ENCODE measurements around the gene ADM.

DNA sequence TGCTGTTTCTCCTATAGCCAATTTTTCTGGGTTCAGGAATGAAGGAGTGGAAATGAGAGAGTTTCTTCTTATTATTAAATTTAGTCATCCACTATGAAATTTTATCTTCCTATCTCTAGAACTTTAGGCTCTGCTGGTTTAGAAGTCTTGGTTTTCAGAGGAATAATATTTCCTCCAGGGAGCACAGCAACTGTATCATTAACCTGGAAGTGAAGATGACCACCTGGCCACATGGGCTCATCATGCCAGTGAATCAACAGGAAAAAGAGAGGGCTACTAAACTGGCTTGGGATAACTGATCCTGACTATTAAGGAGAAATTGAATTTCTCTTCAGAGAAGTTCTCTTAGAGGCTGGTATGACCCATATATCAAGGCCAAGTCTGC, 44.4 kb downstream of the ADM start:
- TF ChIP-seq, protein P1, sequence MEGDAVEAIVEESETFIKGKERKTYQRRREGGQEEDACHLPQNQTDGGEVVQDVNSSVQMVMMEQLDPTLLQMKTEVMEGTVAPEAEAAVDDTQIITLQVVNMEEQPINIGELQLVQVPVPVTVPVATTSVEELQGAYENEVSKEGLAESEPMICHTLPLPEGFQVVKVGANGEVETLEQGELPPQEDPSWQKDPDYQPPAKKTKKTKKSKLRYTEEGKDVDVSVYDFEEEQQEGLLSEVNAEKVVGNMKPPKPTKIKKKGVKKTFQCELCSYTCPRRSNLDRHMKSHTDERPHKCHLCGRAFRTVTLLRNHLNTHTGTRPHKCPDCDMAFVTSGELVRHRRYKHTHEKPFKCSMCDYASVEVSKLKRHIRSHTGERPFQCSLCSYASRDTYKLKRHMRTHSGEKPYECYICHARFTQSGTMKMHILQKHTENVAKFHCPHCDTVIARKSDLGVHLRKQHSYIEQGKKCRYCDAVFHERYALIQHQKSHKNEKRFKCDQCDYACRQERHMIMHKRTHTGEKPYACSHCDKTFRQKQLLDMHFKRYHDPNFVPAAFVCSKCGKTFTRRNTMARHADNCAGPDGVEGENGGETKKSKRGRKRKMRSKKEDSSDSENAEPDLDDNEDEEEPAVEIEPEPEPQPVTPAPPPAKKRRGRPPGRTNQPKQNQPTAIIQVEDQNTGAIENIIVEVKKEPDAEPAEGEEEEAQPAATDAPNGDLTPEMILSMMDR (IDR thresholded peaks at IDR 0.05; ENCODE audit: low read depth, low read length): no peak
- no peak for TF ChIP-seq POLR2A (IDR thresholded peaks at IDR 0.05; ENCODE audit: extremely low read depth, insufficient read length)
